ENCODE measurements around the gene TMEM168. TPM values are rescaled to one million over a fixed set of nuclear protein-coding genes. Genes with fewer than 3 reads are reported as not detected.

The TMEM168 gene
- total RNA-seq, 2 donors from 2014 or later = 38.6 to 41.3 TPM

DNA sequence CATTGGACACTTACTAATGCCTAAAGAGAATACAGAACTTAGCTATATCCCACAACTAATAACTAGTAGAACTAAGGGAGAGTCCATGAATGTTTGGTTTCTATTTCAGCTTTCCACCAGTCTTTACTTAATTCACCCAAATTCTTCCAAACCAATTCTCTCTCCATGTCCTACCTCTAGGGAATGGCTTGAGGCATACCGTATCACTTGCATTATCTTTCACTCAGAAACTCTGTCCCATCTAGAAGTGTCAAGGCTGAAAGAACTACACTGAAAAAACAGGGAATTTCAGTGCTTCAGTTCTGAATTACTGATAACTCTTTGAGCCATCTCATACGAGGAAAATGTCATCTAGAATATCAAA, 758 bp downstream of the TMEM168 start:
- peaks cover under 1% of the 10 kb centered on the region for H3K36me3 ChIP-seq
- H3K4me3 ChIP-seq = peak overlapping the region; percentile 72
- H3K27ac ChIP-seq = peak overlapping the region; percentile 83
- intact Hi-C loops (cut with DNase I) = loop anchor here (10.0 kb wide), 1 partner anchor 215 kb away; no protein-coding TSS in a partner anchor
- TF ChIP-seq CTCF (IDR thresholded peaks at IDR 0.05) = no peak
- DNase-seq = no peak
- H3K9ac ChIP-seq (ENCODE audit: low read depth in 2 of 2, low read length in 2 of 2) = peak overlapping the region; percentile 84 to 90
- peaks cover 3% of the 10 kb centered on the region for H3K4me1 ChIP-seq
- H3K9me3 ChIP-seq = no peaks in the 10 kb centered on the region
- no peaks in the 10 kb centered on the region for H3K27me3 ChIP-seq

- peak overlapping the region; percentile 72 for H3K4me3 ChIP-seq
- H3K27me3 ChIP-seq = no peaks in the 10 kb centered on the region
- intact Hi-C loops (cut with DNase I) = loop anchor here (10.0 kb wide), 1 partner anchor 214 kb away; no protein-coding TSS in a partner anchor
- peaks cover 5% of the 10 kb centered on the region for H3K36me3 ChIP-seq
- H3K27ac ChIP-seq = peak overlapping the region; percentile 83
- no peaks in the 10 kb centered on the region for H3K9me3 ChIP-seq
- no peak for TF ChIP-seq CTCF (IDR thresholded peaks at IDR 0.05)
- H3K4me1 ChIP-seq = peaks cover 3% of the 10 kb centered on the region
- DNase-seq = peak; percentile 63
- peak overlapping the region in 1 of 2 donors; percentile 90 for H3K9ac ChIP-seq (ENCODE audit: low read depth in 2 of 2, low read length in 2 of 2)
These were observed 1.3 kb downstream of the TMEM168 start for GRCh38 chr7:112788778-112789343.

- Histone ChIP-seq H3K4me1 (peaks cover 3% of the 10 kb centered on the region), H3K36me3 (peaks cover 5% of the 10 kb centered on the region), H3K27ac (no peak overlapping the region), H3K9ac (ENCODE audit: low read depth in 2 of 2, low read length in 2 of 2) (no peak overlapping the region), H3K4me3 (no peak overlapping the region), H3K27me3 (no peaks in the 10 kb centered on the region), H3K9me3 (no peaks in the 10 kb centered on the region)
- no peak for DNase-seq
- no peak for TF ChIP-seq CTCF (IDR thresholded peaks at IDR 0.05)
- intact Hi-C loops (cut with DNase I) = loop anchor here (10.0 kb wide), 1 partner anchor 210 kb away; no protein-coding TSS in a partner anchor
These were observed 5.6 kb downstream of the TMEM168 start for GRCh38 chr7:112784603-112785002.

- TF ChIP-seq CTCF (IDR thresholded peaks at IDR 0.05) = no peak
- H3K27me3 ChIP-seq = no peaks in the 10 kb centered on the region
- peaks cover 5% of the 10 kb centered on the region for H3K36me3 ChIP-seq
- H3K4me3 ChIP-seq = no peak overlapping the region
- no peaks in the 10 kb centered on the region for H3K9me3 ChIP-seq
- no peaks in the 10 kb centered on the region for H3K4me1 ChIP-seq
- no peak overlapping the region for H3K27ac ChIP-seq
- no peak overlapping the region for H3K9ac ChIP-seq (ENCODE audit: low read depth in 2 of 2, low read length in 2 of 2)
- intact Hi-C loops (cut with DNase I) = loop anchor here (10.0 kb wide), 1 partner anchor 208 kb away; no protein-coding TSS in a partner anchor
- DNase-seq = peak; percentile 29
These were observed 7.7 kb downstream of the TMEM168 start for GRCh38 chr7:112782498-112782897.

DNA sequence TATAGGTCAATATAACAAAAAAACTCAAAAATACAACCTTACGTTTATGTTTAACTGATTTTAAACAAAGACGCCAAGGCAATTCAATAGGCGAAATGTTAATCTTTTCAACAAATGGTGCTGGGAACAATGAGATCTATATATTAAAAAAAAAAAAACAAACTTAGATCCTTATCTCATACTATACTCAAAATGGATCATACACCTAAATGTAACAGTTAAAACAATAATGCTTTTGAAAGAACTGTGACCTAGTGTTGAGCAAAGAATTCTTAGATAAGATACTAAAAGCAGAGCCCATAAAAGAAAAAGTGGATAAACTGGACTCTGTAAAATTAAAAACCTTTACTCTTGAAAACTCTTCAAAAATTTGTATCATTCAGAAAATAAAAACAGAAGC, 8.6 kb downstream of the TMEM168 start:
- H3K4me1 ChIP-seq = no peaks in the 10 kb centered on the region
- H3K27me3 ChIP-seq = no peaks in the 10 kb centered on the region
- peaks cover 5% of the 10 kb centered on the region for H3K36me3 ChIP-seq
- H3K4me3 ChIP-seq = no peak overlapping the region
- intact Hi-C loops (cut with DNase I) = loop anchor here (10.0 kb wide), 1 partner anchor 207 kb away; no protein-coding TSS in a partner anchor
- no peaks in the 10 kb centered on the region for H3K9me3 ChIP-seq
- DNase-seq = no peak
- no peak for TF ChIP-seq CTCF (IDR thresholded peaks at IDR 0.05)
- H3K9ac ChIP-seq (ENCODE audit: low read depth in 2 of 2, low read length in 2 of 2) = no peak overlapping the region
- no peak overlapping the region for H3K27ac ChIP-seq

All from colonic mucosa (tissue), 4 donors.